HepG2 (cell line): Measurements from ENCODE around the gene CXCL17. TPM values are rescaled to one million over a fixed set of nuclear protein-coding genes. Genes with fewer than 3 reads are reported as not detected.

Experiments used
- CC2D1A ChIP-seq: sonication (generic); formaldehyde crosslinking; IDR thresholded peaks from 2 replicates; pipeline ENCODE4 v1.8.1; 2023; ENCODE audit warnings: mild to moderate bottlenecking, missing genetic modification reagents
- FOXJ3 ChIP-seq: sonication (generic); formaldehyde crosslinking; IDR thresholded peaks from 2 replicates; pipeline ENCODE4 v1.4.0; 2020; ENCODE audit warnings: missing genetic modification reagents, mild to moderate bottlenecking, borderline replicate concordance
- GLI4 ChIP-seq: sonication (generic); formaldehyde crosslinking; IDR thresholded peaks from 2 replicates; pipeline ENCODE4 v1.5.1; 2020; ENCODE audit warnings: missing genetic modification reagents, mild to moderate bottlenecking, moderate library complexity, borderline replicate concordance
- GTF3A ChIP-seq: sonication (generic); formaldehyde crosslinking; conservative IDR thresholded peaks from 2 replicates; pipeline ENCODE4 v1.4.0; 2020; ENCODE audit warnings: mild to moderate bottlenecking, missing genetic modification reagents
- MIER2 ChIP-seq: IDR thresholded peaks from 2 replicates; pipeline ENCODE4 v1.6.1; 2016; ENCODE audit warnings: missing biosample characterization, missing genetic modification reagents
- TOE1 ChIP-seq: sonication (generic); formaldehyde crosslinking; IDR thresholded peaks from 2 replicates; pipeline ENCODE4 v1.4.0; 2020; ENCODE audit warnings: mild to moderate bottlenecking, missing genetic modification reagents
- ZNF296 ChIP-seq: sonication (generic); formaldehyde crosslinking; conservative IDR thresholded peaks from 2 replicates; pipeline ENCODE4 v1.5.0; 2020; ENCODE audit warnings: mild to moderate bottlenecking, missing genetic modification reagents
- ZNF3 ChIP-seq: IDR thresholded peaks from 2 replicates; pipeline ENCODE4 v1.7.0; 2017; ENCODE audit warnings: inconsistent platforms
- ZNF367 ChIP-seq: sonication (generic); formaldehyde crosslinking; IDR thresholded peaks from 2 replicates; pipeline ENCODE4 v1.4.0; 2020; ENCODE audit warnings: missing genetic modification reagents, borderline replicate concordance
- polyA plus RNA-seq, 8 experiments: library from polyadenylated mRNA; depleted of rRNA in 3 of 8; stranded (reverse) in 7 of 8; unstranded in 1 of 8; fragments of >200 nt; fragmentation: Illumina TruSeq in 4 of 8; extraction: Trizol in 4 of 8; gene quantifications; 2 replicates each; pipeline versions ENCODE4 v1.2.1 to v1.2.3, GENCODE V29; 2011 to 2016; ENCODE audit warnings: low read depth in 4 of 8, missing spikeins in 1 of 8, mixed read lengths in 1 of 8; ENCODE audit not compliant: insufficient read depth in 1 of 8
- total RNA-seq, 5 experiments: library from RNA; depleted of rRNA; stranded (reverse); fragments of >200 nt; fragmentation: Illumina TruSeq; extraction: Trizol; gene quantifications; 2 replicates each; pipeline ENCODE4 v1.2.3, GENCODE V29; 2016; ENCODE audit warnings: low read depth in 1 of 5
- TF ChIP-seq, protein P1 (sequence below): sonication (generic); formaldehyde crosslinking; IDR thresholded peaks from 2 replicates; pipeline ENCODE4 v1.5.1; 2020; ENCODE audit warnings: mild to moderate bottlenecking, missing genetic modification reagents, moderate library complexity
- TF ChIP-seq, protein P2 (sequence below): sonication (generic); formaldehyde crosslinking; IDR thresholded peaks from 2 replicates; pipeline ENCODE4 v1.8.0; 2022; ENCODE audit warnings: mild to moderate bottlenecking, missing genetic modification reagents, moderate library complexity
- TF ChIP-seq, protein P3 (sequence below): sonication (generic); formaldehyde crosslinking; conservative IDR thresholded peaks from 2 replicates; pipeline ENCODE4 v1.4.0; 2020; ENCODE audit warnings: mild to moderate bottlenecking, missing genetic modification reagents, moderate library complexity
- TF ChIP-seq, protein P4 (sequence below): sonication (generic); formaldehyde crosslinking; conservative IDR thresholded peaks from 2 replicates; pipeline ENCODE4 v1.4.0; 2020; ENCODE audit warnings: missing genetic modification reagents
- TF ChIP-seq, protein P5 (sequence below): sonication (generic); formaldehyde crosslinking; IDR thresholded peaks from 2 replicates; pipeline ENCODE4 v1.5.0; 2020; ENCODE audit warnings: missing genetic modification reagents, mild to moderate bottlenecking, borderline replicate concordance
- TF ChIP-seq, protein P6 (sequence below): sonication (generic); formaldehyde crosslinking; IDR thresholded peaks from 2 replicates; pipeline ENCODE4 v1.4.0; 2020; ENCODE audit warnings: missing genetic modification reagents

Gene CXCL17
- total and polyA plus RNA-seq, 2 of the 13 experiments (the other 11 are each of a cell fraction or from before 2014, with no cell fraction given), result 0.12 TPM; not detected in 1

DNA sequence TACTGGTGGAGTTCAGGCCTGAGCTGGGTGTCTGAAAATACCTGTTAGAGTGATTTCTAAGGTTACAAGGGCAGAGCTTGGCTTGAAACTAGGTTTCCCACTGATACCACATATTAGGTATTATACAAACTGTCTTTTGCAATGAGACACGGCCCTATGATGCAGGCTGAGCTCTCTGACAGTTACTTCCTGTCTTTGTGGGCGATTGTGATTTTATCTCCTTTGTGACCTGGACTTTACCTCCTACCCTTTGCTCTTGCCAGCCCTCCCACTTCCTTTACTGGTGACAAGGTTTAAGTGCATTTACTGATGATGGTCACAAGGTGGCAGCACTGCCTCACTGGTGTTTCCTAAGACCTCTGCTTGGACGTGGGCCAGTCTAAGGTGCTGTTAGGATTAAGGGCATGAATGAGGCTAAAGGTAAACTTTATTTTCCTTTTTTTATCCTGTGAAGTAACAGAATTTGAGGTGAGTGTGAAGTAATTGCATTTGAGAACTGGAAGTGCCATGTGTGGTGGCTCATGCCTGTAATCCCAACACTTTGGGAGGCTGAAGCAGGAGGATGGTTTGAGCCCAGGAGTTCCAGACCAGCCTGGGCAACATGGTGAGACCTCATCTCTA lies 7.7 kb upstream of the CXCL17 start (continued):
- TF ChIP-seq, protein P1, sequence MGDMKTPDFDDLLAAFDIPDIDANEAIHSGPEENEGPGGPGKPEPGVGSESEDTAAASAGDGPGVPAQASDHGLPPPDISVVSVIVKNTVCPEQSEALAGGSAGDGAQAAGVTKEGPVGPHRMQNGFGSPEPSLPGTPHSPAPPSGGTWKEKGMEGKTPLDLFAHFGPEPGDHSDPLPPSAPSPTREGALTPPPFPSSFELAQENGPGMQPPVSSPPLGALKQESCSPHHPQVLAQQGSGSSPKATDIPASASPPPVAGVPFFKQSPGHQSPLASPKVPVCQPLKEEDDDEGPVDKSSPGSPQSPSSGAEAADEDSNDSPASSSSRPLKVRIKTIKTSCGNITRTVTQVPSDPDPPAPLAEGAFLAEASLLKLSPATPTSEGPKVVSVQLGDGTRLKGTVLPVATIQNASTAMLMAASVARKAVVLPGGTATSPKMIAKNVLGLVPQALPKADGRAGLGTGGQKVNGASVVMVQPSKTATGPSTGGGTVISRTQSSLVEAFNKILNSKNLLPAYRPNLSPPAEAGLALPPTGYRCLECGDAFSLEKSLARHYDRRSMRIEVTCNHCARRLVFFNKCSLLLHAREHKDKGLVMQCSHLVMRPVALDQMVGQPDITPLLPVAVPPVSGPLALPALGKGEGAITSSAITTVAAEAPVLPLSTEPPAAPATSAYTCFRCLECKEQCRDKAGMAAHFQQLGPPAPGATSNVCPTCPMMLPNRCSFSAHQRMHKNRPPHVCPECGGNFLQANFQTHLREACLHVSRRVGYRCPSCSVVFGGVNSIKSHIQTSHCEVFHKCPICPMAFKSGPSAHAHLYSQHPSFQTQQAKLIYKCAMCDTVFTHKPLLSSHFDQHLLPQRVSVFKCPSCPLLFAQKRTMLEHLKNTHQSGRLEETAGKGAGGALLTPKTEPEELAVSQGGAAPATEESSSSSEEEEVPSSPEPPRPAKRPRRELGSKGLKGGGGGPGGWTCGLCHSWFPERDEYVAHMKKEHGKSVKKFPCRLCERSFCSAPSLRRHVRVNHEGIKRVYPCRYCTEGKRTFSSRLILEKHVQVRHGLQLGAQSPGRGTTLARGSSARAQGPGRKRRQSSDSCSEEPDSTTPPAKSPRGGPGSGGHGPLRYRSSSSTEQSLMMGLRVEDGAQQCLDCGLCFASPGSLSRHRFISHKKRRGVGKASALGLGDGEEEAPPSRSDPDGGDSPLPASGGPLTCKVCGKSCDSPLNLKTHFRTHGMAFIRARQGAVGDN (CRISPR knock-in tag), result no peak
- TF ChIP-seq ZNF296 (CRISPR knock-in tag), result no peak
- TF ChIP-seq, protein P2, sequence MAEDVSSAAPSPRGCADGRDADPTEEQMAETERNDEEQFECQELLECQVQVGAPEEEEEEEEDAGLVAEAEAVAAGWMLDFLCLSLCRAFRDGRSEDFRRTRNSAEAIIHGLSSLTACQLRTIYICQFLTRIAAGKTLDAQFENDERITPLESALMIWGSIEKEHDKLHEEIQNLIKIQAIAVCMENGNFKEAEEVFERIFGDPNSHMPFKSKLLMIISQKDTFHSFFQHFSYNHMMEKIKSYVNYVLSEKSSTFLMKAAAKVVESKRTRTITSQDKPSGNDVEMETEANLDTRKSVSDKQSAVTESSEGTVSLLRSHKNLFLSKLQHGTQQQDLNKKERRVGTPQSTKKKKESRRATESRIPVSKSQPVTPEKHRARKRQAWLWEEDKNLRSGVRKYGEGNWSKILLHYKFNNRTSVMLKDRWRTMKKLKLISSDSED, result no peak
- TF ChIP-seq, protein P3, sequence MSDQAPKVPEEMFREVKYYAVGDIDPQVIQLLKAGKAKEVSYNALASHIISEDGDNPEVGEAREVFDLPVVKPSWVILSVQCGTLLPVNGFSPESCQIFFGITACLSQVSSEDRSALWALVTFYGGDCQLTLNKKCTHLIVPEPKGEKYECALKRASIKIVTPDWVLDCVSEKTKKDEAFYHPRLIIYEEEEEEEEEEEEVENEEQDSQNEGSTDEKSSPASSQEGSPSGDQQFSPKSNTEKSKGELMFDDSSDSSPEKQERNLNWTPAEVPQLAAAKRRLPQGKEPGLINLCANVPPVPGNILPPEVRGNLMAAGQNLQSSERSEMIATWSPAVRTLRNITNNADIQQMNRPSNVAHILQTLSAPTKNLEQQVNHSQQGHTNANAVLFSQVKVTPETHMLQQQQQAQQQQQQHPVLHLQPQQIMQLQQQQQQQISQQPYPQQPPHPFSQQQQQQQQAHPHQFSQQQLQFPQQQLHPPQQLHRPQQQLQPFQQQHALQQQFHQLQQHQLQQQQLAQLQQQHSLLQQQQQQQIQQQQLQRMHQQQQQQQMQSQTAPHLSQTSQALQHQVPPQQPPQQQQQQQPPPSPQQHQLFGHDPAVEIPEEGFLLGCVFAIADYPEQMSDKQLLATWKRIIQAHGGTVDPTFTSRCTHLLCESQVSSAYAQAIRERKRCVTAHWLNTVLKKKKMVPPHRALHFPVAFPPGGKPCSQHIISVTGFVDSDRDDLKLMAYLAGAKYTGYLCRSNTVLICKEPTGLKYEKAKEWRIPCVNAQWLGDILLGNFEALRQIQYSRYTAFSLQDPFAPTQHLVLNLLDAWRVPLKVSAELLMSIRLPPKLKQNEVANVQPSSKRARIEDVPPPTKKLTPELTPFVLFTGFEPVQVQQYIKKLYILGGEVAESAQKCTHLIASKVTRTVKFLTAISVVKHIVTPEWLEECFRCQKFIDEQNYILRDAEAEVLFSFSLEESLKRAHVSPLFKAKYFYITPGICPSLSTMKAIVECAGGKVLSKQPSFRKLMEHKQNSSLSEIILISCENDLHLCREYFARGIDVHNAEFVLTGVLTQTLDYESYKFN (CRISPR knock-in tag), result peak; percentile 92
- no peak for TF ChIP-seq CC2D1A (CRISPR knock-in tag)
- no peak for TF ChIP-seq TOE1 (CRISPR knock-in tag)
- TF ChIP-seq GTF3A, result no peak
- no peak for TF ChIP-seq ZNF367 (CRISPR knock-in tag)
- TF ChIP-seq GLI4 (CRISPR knock-in tag), result no peak
- peak; percentile 83 for TF ChIP-seq MIER2
- TF ChIP-seq FOXJ3 (CRISPR knock-in tag), result peak; percentile 61; the same call in 1 of the 2 replicates
- TF ChIP-seq, protein P4, sequence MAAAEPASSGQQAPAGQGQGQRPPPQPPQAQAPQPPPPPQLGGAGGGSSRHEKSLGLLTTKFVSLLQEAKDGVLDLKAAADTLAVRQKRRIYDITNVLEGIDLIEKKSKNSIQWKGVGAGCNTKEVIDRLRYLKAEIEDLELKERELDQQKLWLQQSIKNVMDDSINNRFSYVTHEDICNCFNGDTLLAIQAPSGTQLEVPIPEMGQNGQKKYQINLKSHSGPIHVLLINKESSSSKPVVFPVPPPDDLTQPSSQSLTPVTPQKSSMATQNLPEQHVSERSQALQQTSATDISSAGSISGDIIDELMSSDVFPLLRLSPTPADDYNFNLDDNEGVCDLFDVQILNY (CRISPR knock-in tag), result no peak
- TF ChIP-seq, protein P5, sequence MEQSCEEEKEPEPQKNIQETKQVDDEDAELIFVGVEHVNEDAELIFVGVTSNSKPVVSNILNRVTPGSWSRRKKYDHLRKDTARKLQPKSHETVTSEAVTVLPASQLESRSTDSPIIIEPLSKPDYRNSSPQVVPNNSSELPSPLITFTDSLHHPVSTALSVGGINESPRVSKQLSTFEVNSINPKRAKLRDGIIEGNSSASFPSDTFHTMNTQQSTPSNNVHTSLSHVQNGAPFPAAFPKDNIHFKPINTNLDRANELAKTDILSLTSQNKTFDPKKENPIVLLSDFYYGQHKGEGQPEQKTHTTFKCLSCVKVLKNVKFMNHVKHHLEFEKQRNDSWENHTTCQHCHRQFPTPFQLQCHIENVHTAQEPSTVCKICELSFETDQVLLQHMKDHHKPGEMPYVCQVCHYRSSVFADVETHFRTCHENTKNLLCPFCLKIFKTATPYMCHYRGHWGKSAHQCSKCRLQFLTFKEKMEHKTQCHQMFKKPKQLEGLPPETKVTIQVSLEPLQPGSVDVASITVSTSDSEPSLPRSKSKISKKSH (CRISPR knock-in tag), result no peak
- TF ChIP-seq, protein P6, sequence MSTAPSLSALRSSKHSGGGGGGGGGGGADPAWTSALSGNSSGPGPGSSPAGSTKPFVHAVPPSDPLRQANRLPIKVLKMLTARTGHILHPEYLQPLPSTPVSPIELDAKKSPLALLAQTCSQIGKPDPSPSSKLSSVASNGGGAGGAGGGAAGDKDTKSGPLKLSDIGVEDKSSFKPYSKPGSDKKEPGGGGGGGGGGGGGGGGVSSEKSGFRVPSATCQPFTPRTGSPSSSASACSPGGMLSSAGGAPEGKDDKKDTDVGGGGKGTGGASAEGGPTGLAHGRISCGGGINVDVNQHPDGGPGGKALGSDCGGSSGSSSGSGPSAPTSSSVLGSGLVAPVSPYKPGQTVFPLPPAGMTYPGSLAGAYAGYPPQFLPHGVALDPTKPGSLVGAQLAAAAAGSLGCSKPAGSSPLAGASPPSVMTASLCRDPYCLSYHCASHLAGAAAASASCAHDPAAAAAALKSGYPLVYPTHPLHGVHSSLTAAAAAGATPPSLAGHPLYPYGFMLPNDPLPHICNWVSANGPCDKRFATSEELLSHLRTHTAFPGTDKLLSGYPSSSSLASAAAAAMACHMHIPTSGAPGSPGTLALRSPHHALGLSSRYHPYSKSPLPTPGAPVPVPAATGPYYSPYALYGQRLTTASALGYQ, result no peak
- no peak for TF ChIP-seq ZNF3 (CRISPR knock-in tag)
